Astrocyte (in vitro differentiated cells and primary cell): ENCODE results near the gene OR1S2. TPM values are rescaled to one million over a fixed set of nuclear protein-coding genes. Genes with fewer than 3 reads are reported as not detected.
"Not testable (repeated sequence)": the region's sequence is repeated elsewhere in the genome, so short reads cannot be mapped to it uniquely, and the experiment has no call there.

Source experiments
- DNase-seq: peaks from one replicate; pipeline ENCODE4 v3.0.0-alpha.2; 2010; ENCODE audit warnings: low read depth
- FAIRE-seq: peaks from 2 replicates; lab custom pipeline; 2011; peaks lifted over from hg19 to GRCh38; lab: Jason Lieb, UNC
- H2AFZ ChIP-seq: 2 replicates; pipeline ENCODE4 v1.6.0; 2012; ENCODE audit warnings: low read depth, low read length, inconsistent platforms
- H3K27ac ChIP-seq: 2 replicates; pipeline ENCODE4 v1.5.1; 2011; ENCODE audit warnings: low read depth, low read length, inconsistent platforms
- H3K27me3 ChIP-seq: 2 replicates; pipeline ENCODE4 v1.6.0; 2011; ENCODE audit warnings: low read length, inconsistent platforms; ENCODE audit not compliant: insufficient read depth
- H3K36me3 ChIP-seq: 2 replicates; pipeline ENCODE4 v1.5.1; 2011; ENCODE audit warnings: low read length, inconsistent platforms; ENCODE audit not compliant: insufficient read depth
- H3K4me1 ChIP-seq: 2 replicates; pipeline ENCODE4 v1.5.1; 2011; ENCODE audit warnings: low read length, inconsistent platforms; ENCODE audit not compliant: insufficient read depth
- H3K4me2 ChIP-seq: 2 replicates; pipeline ENCODE4 v1.6.0; 2012; ENCODE audit warnings: low read length, inconsistent platforms
- H3K4me3 ChIP-seq: 2 replicates; pipeline ENCODE4 v1.5.1; 2011; ENCODE audit warnings: low read depth, mild to moderate bottlenecking, low read length, inconsistent platforms; ENCODE audit not compliant: insufficient read depth
- H3K79me2 ChIP-seq: 2 replicates; pipeline ENCODE4 v1.6.0; 2012; ENCODE audit warnings: mild to moderate bottlenecking, low read length, inconsistent platforms; ENCODE audit not compliant: insufficient read depth
- H3K9ac ChIP-seq: 2 replicates; pipeline ENCODE4 v1.6.0; 2012; ENCODE audit warnings: mild to moderate bottlenecking, low read length, inconsistent platforms
- H3K9me3 ChIP-seq: 2 replicates; pipeline ENCODE4 v1.5.1; 2012; ENCODE audit warnings: low read depth, mild to moderate bottlenecking, low read length, inconsistent platforms; ENCODE audit not compliant: insufficient read depth
- H4K20me1 ChIP-seq: 2 replicates; pipeline ENCODE4 v1.6.0; 2012; ENCODE audit warnings: low read length, inconsistent platforms; ENCODE audit not compliant: insufficient read depth
- H3K27ac Mint-ChIP-seq: one replicate; pipeline ENCODE4 v1.8.0; 2021; ENCODE audit warnings: mild to moderate bottlenecking, mixed read lengths; ENCODE audit not compliant: unreplicated experiment
- H3K27me3 Mint-ChIP-seq: one replicate; pipeline ENCODE4 v1.8.0; 2021; ENCODE audit warnings: low read depth, mixed read lengths; ENCODE audit not compliant: unreplicated experiment
- H3K36me3 Mint-ChIP-seq: one replicate; pipeline ENCODE4 v1.8.0; 2021; ENCODE audit warnings: low read depth, mixed read lengths; ENCODE audit not compliant: unreplicated experiment
- H3K4me1 Mint-ChIP-seq: one replicate; pipeline ENCODE4 v1.8.0; 2021; ENCODE audit warnings: low read depth, mixed read lengths; ENCODE audit not compliant: unreplicated experiment
- H3K4me3 Mint-ChIP-seq: one replicate; pipeline ENCODE4 v1.8.0; 2021; ENCODE audit warnings: mild to moderate bottlenecking, moderate library complexity, mixed read lengths; ENCODE audit not compliant: unreplicated experiment
- H3K9me3 Mint-ChIP-seq: one replicate; pipeline ENCODE4 v1.8.0; 2021; ENCODE audit warnings: mild to moderate bottlenecking, mixed read lengths; ENCODE audit not compliant: unreplicated experiment
- CTCF ChIP-seq: IDR thresholded peaks from 2 replicates; pipeline ENCODE4 v1.5.1; 2011; ENCODE audit warnings: low read depth, mild to moderate bottlenecking, inconsistent platforms, low read length, moderate library complexity; ENCODE audit not compliant: insufficient read depth
- EZH2 ChIP-seq: IDR thresholded peaks from 2 replicates; pipeline ENCODE4 v1.6.1; 2012; ENCODE audit warnings: mild to moderate bottlenecking, low read length, inconsistent platforms; ENCODE audit not compliant: insufficient read depth
- total RNA-seq: library from RNA; stranded (reverse); gene quantifications from 2 replicates; pipeline ENCODE4 v1.2.1, GENCODE V29; 2021

Gene OR1S2
- total RNA-seq, 1 donor from 2014 or later, result not detected

GRCh38 chr11:58222721-58223120 lies 18.8 kb upstream of the OR1S2 start:
- Mint-ChIP-seq H3K4me1 (no peaks in the 10 kb centered on the region), H3K27me3 (no peaks in the 10 kb centered on the region), H3K27ac (no peak overlapping the region), H3K36me3 (no peaks in the 10 kb centered on the region), H3K9me3 (no peaks in the 10 kb centered on the region), H3K4me3 (no peak overlapping the region)
- Histone ChIP-seq H3K4me3 (no peak overlapping the region), H3K9me3 (no peaks in the 10 kb centered on the region), H3K27me3 (no peaks in the 10 kb centered on the region), H3K79me2 (no peaks in the 10 kb centered on the region), H3K27ac (no peak overlapping the region), H3K9ac (no peak overlapping the region), H4K20me1 (no peaks in the 10 kb centered on the region), H2AFZ (no peak overlapping the region), H3K4me2 (no peak overlapping the region), H3K4me1 (no peaks in the 10 kb centered on the region), H3K36me3 (no peaks in the 10 kb centered on the region)
- TF ChIP-seq EZH2 (no peak), CTCF (no peak)
- DNase-seq (no peak), FAIRE-seq (no peak)

GRCh38 chr11:58216476-58216875 lies 12.5 kb upstream of the OR1S2 start:
- no peak overlapping the region for H3K4me2 ChIP-seq
- no peak overlapping the region for H2AFZ ChIP-seq
- Mint-ChIP-seq H3K4me1 (no peaks in the 10 kb centered on the region), H3K9me3 (peaks cover 3% of the 10 kb centered on the region), H3K4me3 (no peak overlapping the region), H3K36me3 (no peaks in the 10 kb centered on the region), H3K27ac (no peak overlapping the region), H3K27me3 (peaks cover 3% of the 10 kb centered on the region)
- no peaks in the 10 kb centered on the region for H4K20me1 ChIP-seq
- no peak overlapping the region for H3K4me3 ChIP-seq
- H3K9ac ChIP-seq, result no peak overlapping the region
- FAIRE-seq, result no peak
- TF ChIP-seq EZH2 (no peak), CTCF (no peak)
- H3K4me1 ChIP-seq, result no peaks in the 10 kb centered on the region
- no peaks in the 10 kb centered on the region for H3K79me2 ChIP-seq
- no peak for DNase-seq
- H3K27me3 ChIP-seq, result no peaks in the 10 kb centered on the region
- H3K27ac ChIP-seq, result no peak overlapping the region
- H3K36me3 ChIP-seq, result no peaks in the 10 kb centered on the region
- H3K9me3 ChIP-seq, result no peaks in the 10 kb centered on the region

- not testable (repeated sequence) for H4K20me1 ChIP-seq, FAIRE-seq, H3K9me3 Mint-ChIP-seq, H3K36me3 Mint-ChIP-seq, H3K27ac ChIP-seq, H3K79me2 ChIP-seq, H3K4me1 ChIP-seq, H3K36me3 ChIP-seq, H3K9me3 ChIP-seq, H2AFZ ChIP-seq, H3K4me3 ChIP-seq, H3K9ac ChIP-seq, H3K27ac Mint-ChIP-seq, H3K4me3 Mint-ChIP-seq, DNase-seq, H3K27me3 Mint-ChIP-seq, H3K4me2 ChIP-seq, H3K27me3 ChIP-seq, H3K4me1 Mint-ChIP-seq
Measured at GRCh38 chr11:58212420-58212819, 8.5 kb upstream of the OR1S2 start, which contains the start of gene OR1S1. OR1S1 (plus strand) TSS chr11:58212720.
